H7 (cell line): ENCODE data around the gene SRI. TPM values are rescaled to one million over a fixed set of nuclear protein-coding genes. Genes with fewer than 3 reads are reported as not detected.
"Not testable (repeated sequence)": the region's sequence is repeated elsewhere in the genome, so short reads cannot be mapped to it uniquely, and the experiment has no call there.

Experiments used
- DNase-seq: peaks from one replicate; pipeline ENCODE4 v3.0.0; 2012
- H3K27me3 ChIP-seq: 2 replicates; pipeline ENCODE4 v1.6.0; 2011; ENCODE audit warnings: mild to moderate bottlenecking, low read length; ENCODE audit not compliant: control insufficient read depth, insufficient read depth
- H3K36me3 ChIP-seq: replicated peaks from 2 replicates; pipeline ENCODE4 v1.5.1; 2011; ENCODE audit warnings: low read length; ENCODE audit not compliant: control insufficient read depth, insufficient read depth
- H3K4me3 ChIP-seq: 2 replicates; pipeline ENCODE4 v1.5.1; 2011; ENCODE audit warnings: low read depth, mild to moderate bottlenecking, control low read depth, low read length, moderate library complexity; ENCODE audit not compliant: insufficient read depth
- total RNA-seq: library from RNA; depleted of rRNA; stranded (reverse); fragments of >200 nt; shearing (Covaris generic); gene quantifications from 2 replicates; pipeline ENCODE4 v1.2.3, GENCODE V29; 2014; rRNA removed

SRI gene
- total RNA-seq, 1 experiment from 2014 or later: 87.1 TPM

GRCh38 chr7:88176190-88176589 is 43.6 kb downstream of the SRI start:
- Histone ChIP-seq H3K4me3 (no peak overlapping the region), H3K27me3 (no peaks in the 10 kb centered on the region), H3K36me3 (no peaks in the 10 kb centered on the region)
- no peak for DNase-seq

- DNase-seq: no peak
- H3K27me3 ChIP-seq: no peaks in the 10 kb centered on the region
- H3K36me3 ChIP-seq: no peaks in the 10 kb centered on the region
- H3K4me3 ChIP-seq: no peak overlapping the region
Observed at GRCh38 chr7:88172842-88173241, 47.0 kb downstream of the SRI start.

- DNase-seq: no peak
- H3K4me3 ChIP-seq: no peak overlapping the region
- no peaks in the 10 kb centered on the region for H3K27me3 ChIP-seq
- H3K36me3 ChIP-seq: no peaks in the 10 kb centered on the region
Observed at GRCh38 chr7:88169717-88170320, 50.0 kb downstream of the SRI start.

GRCh38 chr7:88167721-88168120 is 52.1 kb downstream of the SRI start:
- H3K4me3 ChIP-seq: no peak overlapping the region

GRCh38 chr7:88167223-88167622 is 52.6 kb downstream of the SRI start:
- no peaks in the 10 kb centered on the region for H3K36me3 ChIP-seq
- DNase-seq: no peak
- H3K4me3 ChIP-seq: no peak overlapping the region
- no peaks in the 10 kb centered on the region for H3K27me3 ChIP-seq

More at GRCh38 chr7:88167721-88168120, 52.1 kb downstream of the SRI start:
- H3K27me3 ChIP-seq: no peaks in the 10 kb centered on the region
- no peak for DNase-seq
- H3K36me3 ChIP-seq: no peaks in the 10 kb centered on the region

GRCh38 chr7:88165697-88166096 is 54.1 kb downstream of the SRI start:
- Histone ChIP-seq H3K36me3 (no peaks in the 10 kb centered on the region), H3K27me3 (no peaks in the 10 kb centered on the region), H3K4me3 (no peak overlapping the region)
- DNase-seq: no peak

GRCh38 chr7:88159741-88160140 is 60.1 kb downstream of the SRI start:
- H3K27me3 ChIP-seq, H3K36me3 ChIP-seq, H3K4me3 ChIP-seq, DNase-seq: not testable (repeated sequence)

GRCh38 chr7:88156356-88156755 is 63.5 kb downstream of the SRI start:
- Histone ChIP-seq H3K4me3 (no peak overlapping the region), H3K36me3 (no peaks in the 10 kb centered on the region), H3K27me3 (no peaks in the 10 kb centered on the region)
- no peak for DNase-seq

GRCh38 chr7:88155756-88156155 is 64.1 kb downstream of the SRI start:
- Histone ChIP-seq H3K4me3 (no peak overlapping the region), H3K36me3 (no peaks in the 10 kb centered on the region), H3K27me3 (no peaks in the 10 kb centered on the region)
- DNase-seq: no peak

Other genes with a start within 250 kb of the SRI start
- gene STEAP4, start 86.9 kb upstream of the SRI start, total RNA-seq: under 0.01 TPM in 1 of 2 replicates, not detected in the other